K562 (cell line): Measurements from ENCODE around the gene TMEM120B.

Experiments
- CTCF ChIP-seq, 3 experiments: IDR thresholded peaks in 2 of 3; conservative IDR thresholded peaks in 1 of 3; 2 replicates each; pipeline ENCODE4 v1.5.1; 2011 to 2012; ENCODE audit warnings: low read length in 3 of 3, mild to moderate bottlenecking in 3 of 3, control low read depth in 2 of 3, improper control_type of control experiment in 1 of 3, inconsistent platforms in 1 of 3, low read depth in 1 of 3, mixed read lengths in 1 of 3, moderate library complexity in 1 of 3; ENCODE audit not compliant: insufficient read depth in 2 of 3
- DIDO1 ChIP-seq: fragments of 450-650 bp; IDR thresholded peaks from 2 replicates; pipeline ENCODE4 v1.6.1; 2016; ENCODE audit warnings: low read depth, missing biosample characterization, missing genetic modification characterization
- ESRRA ChIP-seq: fragments of 450-650 bp; IDR thresholded peaks from 2 replicates; pipeline ENCODE4 v1.6.1; 2014; ENCODE audit warnings: low read depth, mild to moderate bottlenecking, moderate library complexity, borderline replicate concordance
- MAFF ChIP-seq: IDR thresholded peaks from 2 replicates; pipeline ENCODE4 v1.6.1; 2012; ENCODE audit warnings: low read length, improper control_type of control experiment
- SETDB1 ChIP-seq: IDR thresholded peaks from one replicate; pipeline ENCODE4 v1.6.1; 2012; ENCODE audit warnings: low read length, control low read depth, inconsistent platforms
- TOE1 ChIP-seq, 2 experiments: fragments of 450-650 bp in 1 of 2; sonication (generic) in 1 of 2; formaldehyde crosslinking in 1 of 2; IDR thresholded peaks; 2 replicates each; pipeline versions ENCODE4 v1.7.1 to v1.8.0; 2016 to 2022; ENCODE audit warnings: borderline replicate concordance in 2 of 2, mild to moderate bottlenecking in 2 of 2, antibody characterized with exemption in 1 of 2, inconsistent platforms in 1 of 2, low read depth in 1 of 2, missing genetic modification reagents in 1 of 2, moderate library complexity in 1 of 2

DNA sequence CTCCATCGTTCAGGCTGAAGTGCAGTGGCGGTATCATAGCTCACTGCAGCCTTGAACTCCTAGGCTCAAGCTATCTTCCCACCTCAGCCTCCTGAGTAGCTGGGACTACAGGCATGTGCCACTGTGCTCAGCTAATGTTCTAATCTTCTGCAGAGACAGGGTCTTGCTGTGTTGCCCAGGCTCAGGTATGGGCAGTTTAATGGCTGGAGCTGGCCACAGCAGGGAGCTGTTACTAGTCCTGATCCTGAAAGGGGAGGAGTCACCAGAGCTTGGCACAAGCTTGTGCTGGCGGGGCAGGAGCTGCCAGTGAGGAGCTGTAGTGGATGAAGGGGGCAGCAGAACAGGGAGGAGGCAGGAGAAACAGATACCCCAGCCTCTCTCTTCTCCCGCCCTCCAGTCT is 10.6 kb downstream of the TMEM120B start:
- TF ChIP-seq DIDO1 (no peak), CTCF (IDR thresholded peaks at IDR 0.05 in 2 of 3, conservative IDR thresholded peaks at IDR 0.05 in 1 of 3; ENCODE audit: insufficient read depth in 2 of 3, low read depth in 1 of 3, low read length in 3 of 3) (no peak), MAFF (no peak), SETDB1 (no peak), TOE1 (IDR thresholded peaks at IDR 0.05; ENCODE audit: borderline replicate concordance) (no peak), TOE1 (CRISPR knock-in tag; IDR thresholded peaks at IDR 0.05; ENCODE audit: borderline replicate concordance, low read depth) (no peak), ESRRA (no peak)
